T-helper 1 cell treated with Interleukin-12 subunit alpha and Interleukin-12 subunit beta and Interleukin-4 antibody, amounts not matched to agents 30 ng/mL and 1 ng/mL, for 36 hours (primary cell): ENCODE measurements around the gene APLP2. TPM values are rescaled to one million over a fixed set of nuclear protein-coding genes. Genes with fewer than 3 reads are reported as not detected.
"Not testable (repeated sequence)": the region's sequence is repeated elsewhere in the genome, so short reads cannot be mapped to it uniquely, and the experiment has no call there.

Source experiments
- intact Hi-C: fragments of 100-400 bp; cut with micrococcal nuclease; formaldehyde crosslinking; loops from one replicate; pipeline ENCODE4 v1.15.1; 2024
- total RNA-seq: library from RNA; stranded (reverse); gene quantifications from 2 replicates; pipeline ENCODE4 v1.2.3, GENCODE V29; 2022

APLP2 gene
- total RNA-seq, 1 donor from 2014 or later: 29.7 TPM

GRCh38 chr11:130168105-130168504, 98.4 kb downstream of the APLP2 start:
- intact Hi-C loops: no loop called here

- intact Hi-C loops: no loop called here
Measured at GRCh38 chr11:130170345-130170744, 100.7 kb downstream of the APLP2 start.

- intact Hi-C loops: no loop called here
Measured at GRCh38 chr11:130171534-130171933, 101.8 kb downstream of the APLP2 start.

- intact Hi-C loops: not testable (repeated sequence)
Measured at GRCh38 chr11:130172001-130172400, 102.3 kb downstream of the APLP2 start.

GRCh38 chr11:130174642-130175041, 104.9 kb downstream of the APLP2 start:
- intact Hi-C loops: no loop called here

- intact Hi-C loops: no loop called here
Measured at GRCh38 chr11:130175898-130176297, 106.2 kb downstream of the APLP2 start.

- intact Hi-C loops: no loop called here
Measured at GRCh38 chr11:130177782-130178181, 108.1 kb downstream of the APLP2 start.

- intact Hi-C loops: no loop called here
Measured at GRCh38 chr11:130178441-130179339, 109.0 kb downstream of the APLP2 start.

- intact Hi-C loops: no loop called here
Measured at GRCh38 chr11:130179396-130180306, 110.0 kb downstream of the APLP2 start.

GRCh38 chr11:130180491-130180890, 110.8 kb downstream of the APLP2 start:
- intact Hi-C loops: no loop called here

- intact Hi-C loops: no loop called here
Measured at GRCh38 chr11:130180896-130181294, 111.2 kb downstream of the APLP2 start.

GRCh38 chr11:130181295-130182272, 111.9 kb downstream of the APLP2 start:
- intact Hi-C loops: no loop called here

GRCh38 chr11:130183878-130184610, 114.3 kb downstream of the APLP2 start:
- intact Hi-C loops: no loop called here

GRCh38 chr11:130187096-130187495, 117.4 kb downstream of the APLP2 start:
- intact Hi-C loops: no loop called here

GRCh38 chr11:130188047-130188446, 118.4 kb downstream of the APLP2 start:
- intact Hi-C loops: no loop called here

- intact Hi-C loops: no loop called here
Measured at GRCh38 chr11:130188585-130189347, 119.1 kb downstream of the APLP2 start.

- intact Hi-C loops: no loop called here
Measured at GRCh38 chr11:130189492-130190210, 120.0 kb downstream of the APLP2 start.

- intact Hi-C loops: no loop called here
Measured at GRCh38 chr11:130190371-130190881, 120.7 kb downstream of the APLP2 start.

- intact Hi-C loops: no loop called here
Measured at GRCh38 chr11:130191896-130192295, 122.2 kb downstream of the APLP2 start.
